ENCODE measurements around the gene FDPS.

GRCh38 chr1:155272466-155273342 lies 36.0 kb upstream of the FDPS start:
- TF ChIP-seq POLR2AphosphoS5 (IDR thresholded peaks at IDR 0.05; ENCODE audit: low read depth) = no peak
- TF ChIP-seq, protein P1, sequence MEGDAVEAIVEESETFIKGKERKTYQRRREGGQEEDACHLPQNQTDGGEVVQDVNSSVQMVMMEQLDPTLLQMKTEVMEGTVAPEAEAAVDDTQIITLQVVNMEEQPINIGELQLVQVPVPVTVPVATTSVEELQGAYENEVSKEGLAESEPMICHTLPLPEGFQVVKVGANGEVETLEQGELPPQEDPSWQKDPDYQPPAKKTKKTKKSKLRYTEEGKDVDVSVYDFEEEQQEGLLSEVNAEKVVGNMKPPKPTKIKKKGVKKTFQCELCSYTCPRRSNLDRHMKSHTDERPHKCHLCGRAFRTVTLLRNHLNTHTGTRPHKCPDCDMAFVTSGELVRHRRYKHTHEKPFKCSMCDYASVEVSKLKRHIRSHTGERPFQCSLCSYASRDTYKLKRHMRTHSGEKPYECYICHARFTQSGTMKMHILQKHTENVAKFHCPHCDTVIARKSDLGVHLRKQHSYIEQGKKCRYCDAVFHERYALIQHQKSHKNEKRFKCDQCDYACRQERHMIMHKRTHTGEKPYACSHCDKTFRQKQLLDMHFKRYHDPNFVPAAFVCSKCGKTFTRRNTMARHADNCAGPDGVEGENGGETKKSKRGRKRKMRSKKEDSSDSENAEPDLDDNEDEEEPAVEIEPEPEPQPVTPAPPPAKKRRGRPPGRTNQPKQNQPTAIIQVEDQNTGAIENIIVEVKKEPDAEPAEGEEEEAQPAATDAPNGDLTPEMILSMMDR (conservative IDR thresholded peaks at IDR 0.05; ENCODE audit: low read depth in 2 of 2) = no peak

Measured in GM23338 (cell line).